ENCODE results near the gene SLC1A7. TPM values are rescaled to one million over a fixed set of nuclear protein-coding genes. Genes with fewer than 3 reads are reported as not detected.

Gene SLC1A7
- total RNA-seq, 6 experiments from 2014 or later: 0.31 to 1.3 (median 0.61) TPM

DNA sequence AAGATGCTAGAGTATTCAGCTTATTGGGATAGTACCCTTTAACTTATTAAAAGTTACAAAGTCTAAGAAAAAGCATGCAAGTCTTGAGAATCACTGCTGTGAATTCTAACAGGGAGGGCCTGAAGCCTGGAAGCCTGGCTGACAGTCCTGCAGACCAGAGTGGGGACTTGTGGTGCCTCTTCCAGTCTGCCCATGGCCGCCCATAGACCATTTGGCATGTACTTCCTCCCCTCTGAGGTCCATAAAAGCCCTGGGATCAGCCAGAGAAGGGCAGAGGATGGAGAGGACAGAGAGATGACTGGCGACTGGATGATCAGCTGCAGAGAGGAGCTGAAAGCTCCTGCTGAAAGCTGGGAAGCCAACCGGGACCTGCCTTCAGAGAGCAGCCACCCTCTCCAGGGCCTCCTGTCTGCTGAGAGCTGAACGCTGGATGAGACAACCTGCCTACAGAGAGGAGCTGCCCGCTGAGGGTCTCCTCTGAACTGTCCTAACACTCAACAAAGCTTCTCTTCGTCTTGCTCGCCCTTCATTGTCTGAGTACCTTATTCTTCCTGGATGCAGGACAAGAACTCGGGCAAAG lies 12.5 kb upstream of the SLC1A7 start:
- DNase-seq (no peak), ATAC-seq (peak in 1 of 4 donors; percentile 7)
- H3K4me1 ChIP-seq: no peaks in the 10 kb centered on the region
- H3K9me3 ChIP-seq: no peaks in the 10 kb centered on the region
- TF ChIP-seq, protein P1, sequence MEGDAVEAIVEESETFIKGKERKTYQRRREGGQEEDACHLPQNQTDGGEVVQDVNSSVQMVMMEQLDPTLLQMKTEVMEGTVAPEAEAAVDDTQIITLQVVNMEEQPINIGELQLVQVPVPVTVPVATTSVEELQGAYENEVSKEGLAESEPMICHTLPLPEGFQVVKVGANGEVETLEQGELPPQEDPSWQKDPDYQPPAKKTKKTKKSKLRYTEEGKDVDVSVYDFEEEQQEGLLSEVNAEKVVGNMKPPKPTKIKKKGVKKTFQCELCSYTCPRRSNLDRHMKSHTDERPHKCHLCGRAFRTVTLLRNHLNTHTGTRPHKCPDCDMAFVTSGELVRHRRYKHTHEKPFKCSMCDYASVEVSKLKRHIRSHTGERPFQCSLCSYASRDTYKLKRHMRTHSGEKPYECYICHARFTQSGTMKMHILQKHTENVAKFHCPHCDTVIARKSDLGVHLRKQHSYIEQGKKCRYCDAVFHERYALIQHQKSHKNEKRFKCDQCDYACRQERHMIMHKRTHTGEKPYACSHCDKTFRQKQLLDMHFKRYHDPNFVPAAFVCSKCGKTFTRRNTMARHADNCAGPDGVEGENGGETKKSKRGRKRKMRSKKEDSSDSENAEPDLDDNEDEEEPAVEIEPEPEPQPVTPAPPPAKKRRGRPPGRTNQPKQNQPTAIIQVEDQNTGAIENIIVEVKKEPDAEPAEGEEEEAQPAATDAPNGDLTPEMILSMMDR (IDR thresholded peaks at IDR 0.05): no peak
- no peak for TF ChIP-seq POLR2A (IDR thresholded peaks at IDR 0.05)
- no peaks in the 10 kb centered on the region for H3K36me3 ChIP-seq
- H3K27me3 ChIP-seq: no peaks in the 10 kb centered on the region
- no peak overlapping the region for H3K27ac ChIP-seq
- intact Hi-C loops (cut with DNase I): no loop called here
- WGBS (ENCODE audit: insufficient coverage, low coverage, low lambda C conversion rate, missing lambda C conversion rate): 90% methylated on average over 2 of the region's 8 CpGs
- H3K4me3 ChIP-seq: no peak overlapping the region

DNA sequence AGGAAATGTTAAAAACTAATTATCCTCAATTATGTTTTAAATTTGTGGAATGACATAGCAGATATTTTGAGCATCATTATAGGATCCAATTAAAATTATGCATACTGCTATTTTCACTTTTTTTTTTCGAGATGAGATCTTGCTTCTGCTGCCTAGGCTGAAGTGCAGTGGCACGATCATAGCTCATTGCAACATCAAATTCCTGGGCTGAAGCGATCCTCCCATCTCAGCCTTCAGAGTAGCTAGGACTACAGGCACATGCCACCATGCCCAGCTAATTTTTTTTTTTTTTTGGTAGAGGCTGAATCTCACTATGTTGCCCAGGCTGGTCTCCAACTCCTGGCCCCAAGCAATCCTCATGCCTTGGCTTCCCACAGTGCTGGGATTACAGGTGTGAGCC lies 11.3 kb upstream of the SLC1A7 start:
- ATAC-seq: peak; percentile 67 to 75 (median 70)
- WGBS (ENCODE audit: insufficient coverage, low coverage, low lambda C conversion rate, missing lambda C conversion rate): 30% methylated on average over 3 of the region's 3 CpGs
- Histone ChIP-seq H3K27me3 (no peaks in the 10 kb centered on the region), H3K36me3 (no peaks in the 10 kb centered on the region), H3K9me3 (no peaks in the 10 kb centered on the region), H3K4me3 (no peak overlapping the region), H3K27ac (no peak overlapping the region), H3K4me1 (no peaks in the 10 kb centered on the region)
- TF ChIP-seq POLR2A (IDR thresholded peaks at IDR 0.05): no peak
- TF ChIP-seq, protein P1 (IDR thresholded peaks at IDR 0.05): no peak
- DNase-seq: no peak
- intact Hi-C loops (cut with DNase I): no loop called here

DNA sequence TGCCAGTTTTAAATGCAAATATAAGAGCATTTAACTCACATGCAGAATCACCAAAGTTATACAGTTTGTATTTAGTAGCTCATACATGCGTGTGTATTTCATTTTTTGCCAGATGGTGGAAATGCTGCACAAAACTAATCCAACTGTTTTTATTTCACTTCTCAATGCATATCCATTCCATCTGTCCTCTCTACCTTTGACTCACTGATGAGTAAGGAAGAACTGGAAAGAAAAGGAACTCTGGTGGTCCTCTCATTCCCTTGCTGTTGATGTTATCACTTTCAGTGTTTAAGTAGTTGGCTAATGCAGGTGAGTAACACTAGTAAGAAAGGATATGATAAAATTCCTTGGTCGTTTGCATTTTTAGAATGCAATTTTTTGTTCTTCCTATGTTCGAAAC lies 5.7 kb upstream of the SLC1A7 start:
- no peak for ATAC-seq

DNA sequence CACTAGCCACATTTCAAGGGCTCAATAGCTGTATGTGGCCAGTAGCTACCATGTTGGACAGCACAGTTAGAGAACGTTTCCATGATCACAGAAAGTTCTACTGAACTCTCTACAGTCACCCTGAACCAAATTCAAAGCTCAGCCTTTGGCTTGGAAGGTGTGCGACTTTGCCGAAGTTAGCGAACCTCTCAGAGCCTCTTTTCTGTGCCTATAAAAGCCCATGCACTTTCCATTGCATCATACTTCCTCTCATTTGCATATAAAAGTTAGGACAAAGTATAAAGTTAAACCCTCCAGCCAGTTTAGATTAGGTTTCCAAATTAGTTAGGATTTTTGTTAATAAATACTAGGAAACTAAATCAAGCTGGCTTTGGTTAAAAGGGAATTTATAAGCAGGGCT lies 4.7 kb upstream of the SLC1A7 start:
- intact Hi-C loops (cut with DNase I): no loop called here
- DNase-seq: no peak
- peak; percentile 3 to 65 (median 44) for ATAC-seq
- WGBS (ENCODE audit: insufficient coverage, low coverage, low lambda C conversion rate, missing lambda C conversion rate): 48% methylated on average over 3 of the region's 4 CpGs
- Histone ChIP-seq H3K9me3 (no peaks in the 10 kb centered on the region), H3K4me3 (no peak overlapping the region), H3K4me1 (peaks cover 0 to 23% (median 8%) of the 10 kb centered on the region in 4 donors), H3K36me3 (no peaks in the 10 kb centered on the region), H3K27ac (peak overlapping the region in 2 of 3 donors; percentile 74 to 75), H3K27me3 (no peaks in the 10 kb centered on the region)
- no peak for TF ChIP-seq POLR2A (IDR thresholded peaks at IDR 0.05)
- TF ChIP-seq, protein P1 (IDR thresholded peaks at IDR 0.05): no peak

More for the DNA sequence above, 5.7 kb upstream of the SLC1A7 start:
- intact Hi-C loops (cut with DNase I): no loop called here
- Histone ChIP-seq H3K4me1 (peaks cover 0 to 23% (median 8%) of the 10 kb centered on the region in 4 donors), H3K36me3 (no peaks in the 10 kb centered on the region), H3K9me3 (no peaks in the 10 kb centered on the region), H3K27me3 (no peaks in the 10 kb centered on the region), H3K27ac (peak overlapping the region in 1 of 3 donors; percentile 31), H3K4me3 (no peak overlapping the region)
- TF ChIP-seq, protein P1 (IDR thresholded peaks at IDR 0.05): no peak
- TF ChIP-seq POLR2A (IDR thresholded peaks at IDR 0.05): no peak
- 83% methylated on average over 3 of the region's 3 CpGs for WGBS (ENCODE audit: insufficient coverage, low coverage, low lambda C conversion rate, missing lambda C conversion rate)
- no peak for DNase-seq
